Activated CD8-positive, alpha-beta memory T cell treated with anti-CD3 and anti-CD28 coated beads, Interleukin-2, amount 50 U/mL, for 1 hour (primary cell): ENCODE results near the gene HIVEP2.

ENCODE experiments used
- DNase-seq: peaks from one replicate; pipeline ENCODE4 v3.0.0-alpha.2; 2020; ENCODE audit errors: extremely low read depth

Gene HIVEP2

GRCh38 chr6:142914937-142915697 lies 29.9 kb downstream of the HIVEP2 start:
- no peak for DNase-seq

- DNase-seq: no peak
These were observed 30.6 kb downstream of the HIVEP2 start for GRCh38 chr6:142914369-142914768.

- no peak for DNase-seq
These were observed 31.4 kb downstream of the HIVEP2 start for GRCh38 chr6:142913511-142914047.

- DNase-seq: no peak
These were observed 31.9 kb downstream of the HIVEP2 start for GRCh38 chr6:142913036-142913510.

- no peak for DNase-seq
These were observed 32.9 kb downstream of the HIVEP2 start for GRCh38 chr6:142912125-142912524.

- no peak for DNase-seq
These were observed 33.5 kb downstream of the HIVEP2 start for GRCh38 chr6:142911430-142911829.

- DNase-seq: no peak
These were observed 35.3 kb downstream of the HIVEP2 start for GRCh38 chr6:142909686-142910085.

GRCh38 chr6:142908235-142908634 lies 36.7 kb downstream of the HIVEP2 start:
- DNase-seq: no peak

GRCh38 chr6:142907544-142907943 lies 37.4 kb downstream of the HIVEP2 start:
- DNase-seq: no peak

- no peak for DNase-seq
These were observed 38.0 kb downstream of the HIVEP2 start for GRCh38 chr6:142906945-142907470.

- no peak for DNase-seq
These were observed 41.2 kb downstream of the HIVEP2 start for GRCh38 chr6:142903812-142904211.

- DNase-seq: no peak
These were observed 42.3 kb downstream of the HIVEP2 start for GRCh38 chr6:142902636-142903053.

GRCh38 chr6:142901611-142902010 lies 43.4 kb downstream of the HIVEP2 start:
- no peak for DNase-seq

- DNase-seq: peak; percentile 68
These were observed 44.6 kb downstream of the HIVEP2 start for GRCh38 chr6:142900227-142900971.

GRCh38 chr6:142898927-142899895 lies 45.8 kb downstream of the HIVEP2 start:
- DNase-seq: no peak

GRCh38 chr6:142897659-142898058 lies 47.3 kb downstream of the HIVEP2 start:
- no peak for DNase-seq

GRCh38 chr6:142896732-142897131 lies 48.2 kb downstream of the HIVEP2 start:
- no peak for DNase-seq

- no peak for DNase-seq
These were observed 51.9 kb downstream of the HIVEP2 start for GRCh38 chr6:142893088-142893487.

GRCh38 chr6:142892254-142893021 lies 52.5 kb downstream of the HIVEP2 start:
- no peak for DNase-seq

GRCh38 chr6:142891454-142891853 lies 53.5 kb downstream of the HIVEP2 start:
- DNase-seq: no peak

- no peak for DNase-seq
These were observed 56.5 kb downstream of the HIVEP2 start for GRCh38 chr6:142888456-142888855.
